ENCODE measurements around the gene CFAP52. TPM values are rescaled to one million over a fixed set of nuclear protein-coding genes. Genes with fewer than 3 reads are reported as not detected.

Gene CFAP52, protein sequence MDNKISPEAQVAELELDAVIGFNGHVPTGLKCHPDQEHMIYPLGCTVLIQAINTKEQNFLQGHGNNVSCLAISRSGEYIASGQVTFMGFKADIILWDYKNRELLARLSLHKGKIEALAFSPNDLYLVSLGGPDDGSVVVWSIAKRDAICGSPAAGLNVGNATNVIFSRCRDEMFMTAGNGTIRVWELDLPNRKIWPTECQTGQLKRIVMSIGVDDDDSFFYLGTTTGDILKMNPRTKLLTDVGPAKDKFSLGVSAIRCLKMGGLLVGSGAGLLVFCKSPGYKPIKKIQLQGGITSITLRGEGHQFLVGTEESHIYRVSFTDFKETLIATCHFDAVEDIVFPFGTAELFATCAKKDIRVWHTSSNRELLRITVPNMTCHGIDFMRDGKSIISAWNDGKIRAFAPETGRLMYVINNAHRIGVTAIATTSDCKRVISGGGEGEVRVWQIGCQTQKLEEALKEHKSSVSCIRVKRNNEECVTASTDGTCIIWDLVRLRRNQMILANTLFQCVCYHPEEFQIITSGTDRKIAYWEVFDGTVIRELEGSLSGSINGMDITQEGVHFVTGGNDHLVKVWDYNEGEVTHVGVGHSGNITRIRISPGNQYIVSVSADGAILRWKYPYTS
- total RNA-seq: not detected

DNA sequence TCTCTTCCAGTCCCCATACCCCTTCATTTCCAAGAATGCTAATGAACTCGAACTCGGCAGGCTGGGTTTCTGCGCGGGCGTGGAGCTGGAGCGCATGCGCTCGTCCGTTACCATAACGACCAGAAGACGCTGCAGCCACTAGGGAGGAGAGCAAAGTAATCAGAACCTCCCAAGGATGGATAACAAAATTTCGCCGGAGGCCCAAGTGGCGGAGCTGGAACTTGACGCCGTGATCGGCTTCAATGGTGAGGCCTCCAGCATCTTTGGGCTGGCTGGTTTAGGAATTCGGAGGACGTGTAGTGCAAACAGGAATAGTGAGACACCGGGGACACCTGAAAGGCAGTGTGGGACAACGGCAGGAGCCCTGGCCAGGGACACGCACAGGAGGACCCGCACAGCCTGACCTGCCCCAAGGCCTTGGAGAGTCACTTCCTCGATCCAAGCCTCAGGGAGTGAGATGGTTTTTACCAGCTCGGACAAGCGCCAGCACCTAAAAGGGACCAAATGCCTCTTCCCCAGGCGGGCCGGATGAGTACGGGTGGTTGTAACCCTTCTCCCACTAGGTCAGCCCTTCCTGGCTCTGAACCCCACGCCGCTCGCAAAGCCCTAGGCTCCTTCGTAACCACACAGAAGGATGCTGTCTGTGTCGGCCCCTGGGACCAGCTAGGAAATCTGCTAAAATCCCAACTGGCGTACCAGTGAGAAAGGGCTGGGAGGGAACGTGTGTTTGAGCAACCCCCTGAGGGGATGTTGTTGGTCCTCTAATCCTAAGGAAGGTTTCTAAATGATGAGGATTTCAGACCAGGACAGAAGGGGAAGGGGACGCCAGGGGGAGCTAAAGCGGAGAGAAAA lies at the start of gene CFAP52:
CFAP52 (plus strand) TSS at position 122 of the 852 bp plus-strand sequence; CDS start at position 176, 54 bp downstream.
- TF ChIP-seq, protein P1, sequence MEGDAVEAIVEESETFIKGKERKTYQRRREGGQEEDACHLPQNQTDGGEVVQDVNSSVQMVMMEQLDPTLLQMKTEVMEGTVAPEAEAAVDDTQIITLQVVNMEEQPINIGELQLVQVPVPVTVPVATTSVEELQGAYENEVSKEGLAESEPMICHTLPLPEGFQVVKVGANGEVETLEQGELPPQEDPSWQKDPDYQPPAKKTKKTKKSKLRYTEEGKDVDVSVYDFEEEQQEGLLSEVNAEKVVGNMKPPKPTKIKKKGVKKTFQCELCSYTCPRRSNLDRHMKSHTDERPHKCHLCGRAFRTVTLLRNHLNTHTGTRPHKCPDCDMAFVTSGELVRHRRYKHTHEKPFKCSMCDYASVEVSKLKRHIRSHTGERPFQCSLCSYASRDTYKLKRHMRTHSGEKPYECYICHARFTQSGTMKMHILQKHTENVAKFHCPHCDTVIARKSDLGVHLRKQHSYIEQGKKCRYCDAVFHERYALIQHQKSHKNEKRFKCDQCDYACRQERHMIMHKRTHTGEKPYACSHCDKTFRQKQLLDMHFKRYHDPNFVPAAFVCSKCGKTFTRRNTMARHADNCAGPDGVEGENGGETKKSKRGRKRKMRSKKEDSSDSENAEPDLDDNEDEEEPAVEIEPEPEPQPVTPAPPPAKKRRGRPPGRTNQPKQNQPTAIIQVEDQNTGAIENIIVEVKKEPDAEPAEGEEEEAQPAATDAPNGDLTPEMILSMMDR (IDR thresholded peaks at IDR 0.05; ENCODE audit: low read depth): no peak

DNA sequence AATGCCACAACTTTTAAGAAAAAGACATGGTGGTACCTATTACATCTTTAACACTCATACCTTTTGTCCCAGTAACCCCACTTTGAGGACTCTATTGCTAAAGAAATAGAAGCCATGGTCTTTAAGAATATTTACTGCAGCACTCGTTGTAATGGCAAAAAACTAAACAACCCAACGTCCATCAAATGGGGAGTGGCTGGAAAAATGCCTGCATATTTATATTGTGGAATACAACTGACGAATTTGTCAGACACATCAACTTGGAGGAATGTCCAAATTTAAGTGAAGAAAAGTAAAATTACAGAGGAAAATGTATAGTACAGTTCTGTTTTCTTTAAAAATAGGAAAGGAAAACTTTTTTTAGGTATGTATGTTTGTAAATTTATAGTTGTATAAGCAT lies 48.7 kb upstream of the CFAP52 start:
- TF ChIP-seq, protein P1 (IDR thresholded peaks at IDR 0.05; ENCODE audit: low read depth): no peak

DNA sequence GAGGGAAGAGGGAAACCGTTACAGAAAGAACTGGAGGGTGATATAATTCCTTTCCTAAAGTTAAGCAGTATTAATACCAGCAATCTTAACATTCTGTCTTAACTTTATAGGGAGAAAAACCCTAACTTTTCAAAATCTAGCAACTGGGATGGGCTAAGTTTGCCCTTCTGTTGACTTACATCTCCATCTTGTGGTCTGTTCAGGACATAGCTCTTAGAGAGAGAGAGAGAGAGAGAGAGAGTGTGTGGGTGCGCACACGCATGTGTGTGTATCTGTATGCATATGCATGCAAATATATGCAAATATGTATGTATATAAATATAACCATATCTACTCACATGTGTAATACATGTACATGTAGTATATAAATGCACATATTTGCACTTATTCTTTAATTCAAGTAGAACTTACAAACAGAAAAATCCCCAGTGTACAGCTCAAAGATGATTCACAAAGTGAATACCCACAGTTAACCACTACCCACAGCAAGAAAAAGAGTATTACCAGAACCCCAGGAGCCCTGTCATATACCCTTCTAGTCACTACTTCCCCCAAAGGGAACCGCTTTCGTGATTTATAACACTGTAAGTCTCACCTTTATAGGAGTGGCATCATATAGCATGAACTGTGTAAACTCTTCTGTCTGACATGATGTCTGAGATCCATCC lies 47.3 kb upstream of the CFAP52 start:
- TF ChIP-seq, protein P1 (IDR thresholded peaks at IDR 0.05; ENCODE audit: low read depth): no peak

DNA sequence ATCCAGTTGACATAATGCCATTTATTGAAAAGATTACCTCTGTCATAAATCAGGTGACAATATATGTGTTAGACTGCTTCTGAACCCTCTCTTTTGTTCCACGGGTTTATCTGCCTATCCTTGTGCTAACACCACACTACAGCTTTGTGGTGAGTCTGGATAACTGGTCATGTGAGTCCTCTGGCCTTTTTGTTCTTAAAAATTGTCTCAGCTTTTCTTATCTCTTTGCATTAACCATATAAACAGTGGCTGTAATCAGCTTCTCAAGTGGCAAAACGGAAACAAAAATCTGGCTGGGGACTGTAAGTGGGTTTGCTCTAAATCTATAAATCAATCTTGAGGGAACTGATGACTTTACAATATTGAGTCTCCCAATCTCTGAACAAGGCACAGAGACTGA lies 45.4 kb upstream of the CFAP52 start:
- TF ChIP-seq, protein P1 (IDR thresholded peaks at IDR 0.05; ENCODE audit: low read depth): no peak

DNA sequence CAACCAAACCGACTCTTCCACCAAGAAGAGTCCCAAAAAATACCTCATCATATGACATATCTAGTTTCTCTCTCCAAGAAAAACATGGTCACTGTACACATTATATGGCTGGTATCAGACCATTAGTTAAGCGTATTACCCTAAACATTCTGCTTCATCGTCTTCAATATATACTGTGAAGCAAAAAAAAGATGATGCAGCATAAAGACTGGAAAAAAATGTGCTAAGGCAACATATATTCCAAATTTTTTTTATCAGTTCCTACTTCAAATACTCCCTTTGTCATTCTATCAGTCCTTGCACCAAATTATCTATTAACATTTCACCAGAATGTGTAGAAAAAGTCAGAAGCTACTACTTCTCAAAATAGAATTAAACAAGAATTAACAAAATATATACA lies 43.7 kb upstream of the CFAP52 start:
- TF ChIP-seq, protein P1 (IDR thresholded peaks at IDR 0.05; ENCODE audit: low read depth): no peak

DNA sequence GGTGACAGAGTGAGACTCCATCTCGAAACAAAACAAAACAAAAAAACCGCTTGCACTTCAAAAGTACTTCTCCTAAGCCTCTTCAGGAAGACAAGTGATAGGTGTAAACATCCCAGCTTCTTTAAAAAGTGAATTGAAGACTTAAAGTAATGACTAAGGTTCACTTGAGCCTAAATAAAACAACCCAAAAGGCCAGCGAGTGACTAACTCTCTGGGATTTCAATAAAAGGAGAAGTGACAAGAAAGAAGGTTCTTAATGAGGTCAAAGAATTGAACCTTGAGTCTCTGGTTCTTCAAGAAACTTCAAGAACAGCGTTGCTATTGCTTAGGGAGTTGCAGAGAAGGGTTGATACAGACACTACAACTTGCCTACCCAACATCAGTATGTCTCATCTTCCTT lies 43.0 kb upstream of the CFAP52 start:
- TF ChIP-seq, protein P1 (IDR thresholded peaks at IDR 0.05; ENCODE audit: low read depth): no peak

Measured in subcutaneous adipose tissue (tissue), 4 donors.